ENCODE results near the gene LGR6. TPM values are rescaled to one million over a fixed set of nuclear protein-coding genes. Genes with fewer than 3 reads are reported as not detected.

LGR6 gene
- total and polyA plus RNA-seq, 4 donors: 11.6 to 67.8 (median 33.6) TPM

DNA sequence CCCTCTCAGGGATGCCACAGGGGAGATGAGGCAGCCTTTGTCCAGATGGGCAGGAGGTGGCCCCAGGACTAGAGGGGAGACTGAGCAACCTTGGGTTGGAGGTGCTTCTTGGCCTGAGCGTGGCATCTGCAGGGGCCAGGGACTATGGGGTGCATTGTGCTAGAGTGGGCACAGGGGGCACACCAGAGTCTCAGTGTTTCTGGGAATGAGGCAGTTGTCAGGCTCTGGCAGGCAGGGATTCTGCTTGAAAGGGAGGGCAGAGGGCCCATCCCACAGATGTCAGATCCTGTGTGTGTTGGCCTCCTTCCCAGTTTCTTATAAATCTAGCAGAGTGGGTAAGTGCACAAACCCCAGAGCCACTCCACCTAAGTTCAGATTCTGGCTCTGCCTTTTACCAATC is 13.7 kb downstream of the LGR6 start:
- no peaks in the 10 kb centered on the region for H3K36me3 ChIP-seq (ENCODE audit: control insufficient read depth in 1 of 2, insufficient read depth in 2 of 2, low read length in 1 of 2)
- no peaks in the 10 kb centered on the region for H3K4me1 ChIP-seq (ENCODE audit: control insufficient read depth in 1 of 2, insufficient read depth in 2 of 2, low read length in 2 of 2)
- no peak overlapping the region for H3K27ac ChIP-seq (ENCODE audit: low read depth in 1 of 2, low read length in 2 of 2)
- DNase-seq: peak in 1 of 2 donors; percentile 71
- 0 to 9% methylated on average over 1 of the region's 1 CpG for WGBS, 2 donors
- no peaks in the 10 kb centered on the region for H3K9me3 ChIP-seq (ENCODE audit: control insufficient read depth, low read length)
- intact Hi-C loops (cut with DNase I): loop anchor here in 1 of 2 donors (1.0 to 5.0 kb wide), 2 partner anchors 14 to 35 kb away; partner anchors contain the start of gene LGR6
- H3K27me3 ChIP-seq (ENCODE audit: control insufficient read depth in 1 of 2, insufficient read depth in 2 of 2, low read length in 1 of 2): no peaks in the 10 kb centered on the region
- ATAC-seq (ENCODE audit: low FRiP score): peak; percentile 62
- no peak overlapping the region for H3K4me3 ChIP-seq (ENCODE audit: low read length in 2 of 2)

DNA sequence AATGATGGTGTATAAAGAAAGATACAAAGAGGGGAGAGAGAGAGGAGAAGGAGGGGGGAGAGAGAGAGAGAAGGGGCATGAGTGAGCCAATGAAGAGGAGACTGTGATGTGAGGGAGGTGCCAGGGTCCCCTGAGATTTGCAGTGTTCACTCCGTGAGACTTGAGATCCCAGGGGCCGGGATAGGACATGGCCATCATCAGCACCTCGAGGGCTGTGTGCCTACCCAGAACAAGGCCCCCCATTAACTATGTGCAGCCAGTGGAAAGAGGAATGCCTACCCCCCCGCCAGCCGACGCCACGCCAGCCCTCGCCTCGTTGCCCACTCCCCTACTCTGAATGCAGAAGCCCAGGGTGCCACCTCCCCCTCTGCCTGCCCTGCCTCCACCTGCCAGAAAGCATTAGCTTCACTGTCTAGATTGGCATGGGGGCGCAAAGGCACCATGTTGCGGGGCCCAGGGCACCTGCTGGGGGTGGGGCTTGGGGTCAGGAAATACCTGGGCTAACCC is 14.8 kb downstream of the LGR6 start:
- intact Hi-C loops (cut with DNase I): loop anchor here in 1 of 2 donors (5.0 kb wide), 1 partner anchor 34 kb away; no protein-coding TSS in a partner anchor
- WGBS, 2 donors: 61 to 74% methylated on average over 11 of the region's 11 CpGs
- DNase-seq (no peak), ATAC-seq (ENCODE audit: low FRiP score) (no peak)
- H3K36me3 ChIP-seq (ENCODE audit: control insufficient read depth in 1 of 2, insufficient read depth in 2 of 2, low read length in 1 of 2): no peaks in the 10 kb centered on the region
- H3K27me3 ChIP-seq (ENCODE audit: control insufficient read depth in 1 of 2, insufficient read depth in 2 of 2, low read length in 1 of 2): no peaks in the 10 kb centered on the region
- no peaks in the 10 kb centered on the region for H3K4me1 ChIP-seq (ENCODE audit: control insufficient read depth in 1 of 2, insufficient read depth in 2 of 2, low read length in 2 of 2)
- H3K9me3 ChIP-seq (ENCODE audit: control insufficient read depth, low read length): no peaks in the 10 kb centered on the region
- H3K27ac ChIP-seq (ENCODE audit: low read depth in 1 of 2, low read length in 2 of 2): no peak overlapping the region
- no peak overlapping the region for H3K4me3 ChIP-seq (ENCODE audit: low read length in 2 of 2)

DNA sequence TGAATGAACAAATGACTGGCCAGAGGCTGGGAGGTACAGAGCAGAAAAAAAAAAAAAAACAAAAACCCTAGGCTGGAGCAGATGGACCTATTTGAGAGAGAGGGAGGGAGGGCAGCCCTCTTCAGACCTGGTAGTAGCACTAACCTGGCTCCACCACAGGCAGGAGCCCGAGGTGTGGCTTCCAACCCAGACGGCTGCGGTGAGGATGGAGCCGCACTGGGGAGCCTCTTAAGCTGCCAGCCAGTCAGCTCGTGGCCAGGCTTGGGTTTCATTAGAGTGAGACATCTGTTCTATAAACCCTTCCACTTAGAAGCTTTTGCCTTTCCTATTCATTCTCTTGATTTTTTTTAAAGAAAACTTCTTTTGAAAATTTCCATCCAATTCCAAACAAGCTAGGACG is 16.8 kb downstream of the LGR6 start:
- H3K36me3 ChIP-seq (ENCODE audit: control insufficient read depth in 1 of 2, insufficient read depth in 2 of 2, low read length in 1 of 2): no peaks in the 10 kb centered on the region
- no peak overlapping the region for H3K4me3 ChIP-seq (ENCODE audit: low read length in 2 of 2)
- intact Hi-C loops (cut with DNase I): loop anchor here in 1 of 2 donors (5.0 kb wide), 1 partner anchor 82 kb away; no protein-coding TSS in a partner anchor
- H3K27me3 ChIP-seq (ENCODE audit: control insufficient read depth in 1 of 2, insufficient read depth in 2 of 2, low read length in 1 of 2): no peaks in the 10 kb centered on the region
- no peaks in the 10 kb centered on the region for H3K9me3 ChIP-seq (ENCODE audit: control insufficient read depth, low read length)
- DNase-seq (no peak), ATAC-seq (ENCODE audit: low FRiP score) (no peak)
- peak overlapping the region in 1 of 2 donors; percentile 17 for H3K27ac ChIP-seq (ENCODE audit: low read depth in 1 of 2, low read length in 2 of 2)
- H3K4me1 ChIP-seq (ENCODE audit: control insufficient read depth in 1 of 2, insufficient read depth in 2 of 2, low read length in 2 of 2): no peaks in the 10 kb centered on the region
- WGBS, 2 donors: 6 to 8% methylated on average over 6 of the region's 6 CpGs

GRCh38 chr1:202210969-202211368 is 17.4 kb downstream of the LGR6 start:
- Histone ChIP-seq H3K9me3 (ENCODE audit: control insufficient read depth, low read length) (no peaks in the 10 kb centered on the region), H3K27ac (ENCODE audit: low read depth in 1 of 2, low read length in 2 of 2) (no peak overlapping the region), H3K4me1 (ENCODE audit: control insufficient read depth in 1 of 2, insufficient read depth in 2 of 2, low read length in 2 of 2) (no peaks in the 10 kb centered on the region), H3K4me3 (ENCODE audit: low read length in 2 of 2) (no peak overlapping the region), H3K36me3 (ENCODE audit: control insufficient read depth in 1 of 2, insufficient read depth in 2 of 2, low read length in 1 of 2) (no peaks in the 10 kb centered on the region), H3K27me3 (ENCODE audit: control insufficient read depth in 1 of 2, insufficient read depth in 2 of 2, low read length in 1 of 2) (no peaks in the 10 kb centered on the region)
- intact Hi-C loops (cut with DNase I): loop anchor here in 1 of 2 donors (5.0 kb wide), 1 partner anchor 81 kb away; no protein-coding TSS in a partner anchor
- ATAC-seq (ENCODE audit: low FRiP score): no peak
- 93 to 100% methylated on average over 1 of the region's 1 CpG for WGBS, 2 donors
- DNase-seq: no peak

GRCh38 chr1:202212787-202213186 is 19.2 kb downstream of the LGR6 start:
- peak overlapping the region in 1 of 2 donors; percentile 18 for H3K27ac ChIP-seq (ENCODE audit: low read depth in 1 of 2, low read length in 2 of 2)
- intact Hi-C loops (cut with DNase I): loop anchor here in 1 of 2 donors (5.0 kb wide), 1 partner anchor 80 kb away; no protein-coding TSS in a partner anchor
- no peaks in the 10 kb centered on the region for H3K4me1 ChIP-seq (ENCODE audit: control insufficient read depth in 1 of 2, insufficient read depth in 2 of 2, low read length in 2 of 2)
- H3K4me3 ChIP-seq (ENCODE audit: low read length in 2 of 2): no peak overlapping the region
- WGBS, 2 donors: 74% methylated on average over 1 of the region's 1 CpG
- no peak for DNase-seq
- H3K9me3 ChIP-seq (ENCODE audit: control insufficient read depth, low read length): no peaks in the 10 kb centered on the region
- H3K27me3 ChIP-seq (ENCODE audit: control insufficient read depth in 1 of 2, insufficient read depth in 2 of 2, low read length in 1 of 2): no peaks in the 10 kb centered on the region
- no peak for ATAC-seq (ENCODE audit: low FRiP score)
- no peaks in the 10 kb centered on the region for H3K36me3 ChIP-seq (ENCODE audit: control insufficient read depth in 1 of 2, insufficient read depth in 2 of 2, low read length in 1 of 2)

- Histone ChIP-seq H3K9me3 (ENCODE audit: control insufficient read depth, low read length) (no peaks in the 10 kb centered on the region), H3K4me3 (ENCODE audit: low read length in 2 of 2) (peak overlapping the region in 1 of 2 donors; percentile 20), H3K27ac (ENCODE audit: low read depth in 1 of 2, low read length in 2 of 2) (peak overlapping the region in 1 of 2 donors; percentile 34), H3K4me1 (ENCODE audit: control insufficient read depth in 1 of 2, insufficient read depth in 2 of 2, low read length in 2 of 2) (no peaks in the 10 kb centered on the region), H3K36me3 (ENCODE audit: control insufficient read depth in 1 of 2, insufficient read depth in 2 of 2, low read length in 1 of 2) (no peaks in the 10 kb centered on the region), H3K27me3 (ENCODE audit: control insufficient read depth in 1 of 2, insufficient read depth in 2 of 2, low read length in 1 of 2) (no peaks in the 10 kb centered on the region)
- ATAC-seq (ENCODE audit: low FRiP score) (no peak), DNase-seq (no peak)
- WGBS, 2 donors: 21 to 26% methylated on average over 8 of the region's 8 CpGs
- intact Hi-C loops (cut with DNase I): loop anchor here in 1 of 2 donors (5.0 kb wide), 1 partner anchor 79 kb away; no protein-coding TSS in a partner anchor
These were observed 19.9 kb downstream of the LGR6 start for GRCh38 chr1:202213361-202214088.

DNA sequence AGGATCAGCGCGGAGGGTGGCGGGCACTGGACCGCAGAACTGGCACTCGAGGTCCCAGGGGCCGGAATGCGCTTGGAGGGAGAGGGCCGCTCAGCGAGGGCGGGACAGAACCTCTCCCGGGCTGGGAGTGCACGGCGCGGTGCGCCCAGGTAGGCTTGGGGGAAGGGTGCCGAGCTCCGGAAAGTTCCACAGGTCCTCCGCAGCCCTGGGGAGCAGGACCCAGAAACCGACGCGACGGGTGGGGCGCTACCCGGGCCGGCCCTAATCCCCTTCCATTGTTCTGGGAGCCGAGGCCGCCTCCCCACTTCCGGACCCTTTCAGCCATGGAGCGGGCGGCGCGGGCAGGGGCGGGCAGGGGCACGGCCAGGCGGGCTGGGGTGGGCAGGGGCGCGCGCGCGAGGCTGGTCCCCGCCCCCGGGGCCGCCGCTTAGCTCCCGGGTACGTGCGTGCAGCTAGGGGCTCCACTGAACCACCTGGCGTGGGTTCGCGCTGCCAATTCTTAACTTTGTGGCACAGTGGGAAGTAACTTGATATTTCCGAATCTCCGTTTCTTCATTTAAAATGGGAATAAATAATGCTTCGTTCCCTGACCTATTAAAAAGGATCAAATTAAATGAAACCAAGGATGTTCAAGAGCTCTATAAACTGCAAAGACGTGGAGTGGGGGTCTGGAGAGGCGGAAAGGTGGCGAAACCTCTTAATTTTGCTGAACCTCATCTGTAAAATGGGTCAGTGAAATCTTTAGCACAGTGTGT is 20.7 kb downstream of the LGR6 start:
- H3K27me3 ChIP-seq (ENCODE audit: control insufficient read depth in 1 of 2, insufficient read depth in 2 of 2, low read length in 1 of 2): no peaks in the 10 kb centered on the region

DNA sequence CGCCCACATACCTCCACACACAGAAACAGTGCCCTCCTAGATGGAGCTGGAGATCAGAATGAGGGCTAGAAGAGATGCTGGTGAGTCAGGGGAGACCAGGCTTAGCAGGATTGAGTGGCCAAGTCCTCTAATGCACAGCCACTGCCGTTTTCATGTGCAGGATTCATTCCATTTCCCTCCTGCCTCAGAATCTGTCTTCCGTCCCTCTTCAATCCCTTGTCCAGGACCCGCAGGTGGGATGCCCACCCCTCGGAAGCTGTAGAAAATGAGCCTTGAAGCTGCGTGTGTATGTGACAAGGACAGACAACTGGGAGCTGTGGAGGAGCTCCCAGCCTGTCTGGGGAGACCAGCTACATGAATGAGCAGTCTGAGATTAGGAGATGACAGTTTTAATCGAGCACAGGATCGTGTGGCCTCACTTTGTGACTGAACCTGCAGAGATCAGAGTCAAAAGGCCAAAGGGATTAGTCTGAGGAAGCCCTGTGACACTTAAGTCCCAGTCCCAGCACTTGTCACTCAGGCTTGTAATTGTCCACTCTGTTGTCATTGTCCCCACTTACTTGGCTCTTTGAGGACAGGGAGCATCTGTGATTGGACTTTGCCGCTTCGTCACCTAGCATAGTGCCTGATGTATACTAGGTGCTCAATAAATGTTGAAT is 22.0 kb downstream of the LGR6 start:
- DNase-seq (no peak), ATAC-seq (ENCODE audit: low FRiP score) (no peak)
- Histone ChIP-seq H3K4me1 (ENCODE audit: control insufficient read depth in 1 of 2, insufficient read depth in 2 of 2, low read length in 2 of 2) (no peaks in the 10 kb centered on the region), H3K27ac (ENCODE audit: low read depth in 1 of 2, low read length in 2 of 2) (peak overlapping the region in 1 of 2 donors; percentile 73), H3K9me3 (ENCODE audit: control insufficient read depth, low read length) (no peaks in the 10 kb centered on the region), H3K36me3 (ENCODE audit: control insufficient read depth in 1 of 2, insufficient read depth in 2 of 2, low read length in 1 of 2) (peaks cover 0 to 2% of the 10 kb centered on the region in 2 donors), H3K27me3 (ENCODE audit: control insufficient read depth in 1 of 2, insufficient read depth in 2 of 2, low read length in 1 of 2) (no peaks in the 10 kb centered on the region), H3K4me3 (ENCODE audit: low read length in 2 of 2) (no peak overlapping the region)
- intact Hi-C loops (cut with DNase I): loop anchor here in 1 of 2 donors (1.0 kb wide), 1 partner anchor 10 kb away; no protein-coding TSS in a partner anchor
- 56 to 64% methylated on average over 10 of the region's 10 CpGs for WGBS, 2 donors

More for the DNA sequence above, 20.7 kb downstream of the LGR6 start:
- no peak for ATAC-seq (ENCODE audit: low FRiP score)
- Histone ChIP-seq H3K4me3 (ENCODE audit: low read length in 2 of 2) (peak overlapping the region; percentile 20 to 33), H3K27ac (ENCODE audit: low read depth in 1 of 2, low read length in 2 of 2) (peak overlapping the region in 1 of 2 donors; percentile 34), H3K9me3 (ENCODE audit: control insufficient read depth, low read length) (no peaks in the 10 kb centered on the region), H3K4me1 (ENCODE audit: control insufficient read depth in 1 of 2, insufficient read depth in 2 of 2, low read length in 2 of 2) (no peaks in the 10 kb centered on the region), H3K36me3 (ENCODE audit: control insufficient read depth in 1 of 2, insufficient read depth in 2 of 2, low read length in 1 of 2) (no peaks in the 10 kb centered on the region)
- intact Hi-C loops (cut with DNase I): loop anchor here in 1 of 2 donors (5.0 kb wide), 1 partner anchor 78 kb away; no protein-coding TSS in a partner anchor
- no peak for DNase-seq
- 4 to 5% methylated on average over 39 to 56 of the region's 56 CpGs for WGBS, 2 donors
